Esophagus squamous epithelium (tissue), 4 donors: ENCODE data around the gene IL32.
"Not testable (repeated sequence)": the region's sequence is repeated elsewhere in the genome, so short reads cannot be mapped to it uniquely, and the experiment has no call there.

ENCODE experiments used
- CTCF ChIP-seq, 6 experiments: fragments of 450-650 bp in 4 of 6; fragments of 200-600 bp in 2 of 6; sonication (generic) in 2 of 6; IDR thresholded peaks; one replicate each; pipeline ENCODE4 v1.5.1; 2016 to 2019; ENCODE audit warnings: antibody characterized with exemption in 6 of 6, mild to moderate bottlenecking in 4 of 6, moderate library complexity in 4 of 6
- POLR2A ChIP-seq, 4 donors: fragments of 450-650 bp; IDR thresholded peaks; one replicate each; pipeline ENCODE4 v1.6.1; 2017; ENCODE audit warnings: antibody characterized with exemption in 4 of 4, mild to moderate bottlenecking in 4 of 4, moderate library complexity in 3 of 4

DNA sequence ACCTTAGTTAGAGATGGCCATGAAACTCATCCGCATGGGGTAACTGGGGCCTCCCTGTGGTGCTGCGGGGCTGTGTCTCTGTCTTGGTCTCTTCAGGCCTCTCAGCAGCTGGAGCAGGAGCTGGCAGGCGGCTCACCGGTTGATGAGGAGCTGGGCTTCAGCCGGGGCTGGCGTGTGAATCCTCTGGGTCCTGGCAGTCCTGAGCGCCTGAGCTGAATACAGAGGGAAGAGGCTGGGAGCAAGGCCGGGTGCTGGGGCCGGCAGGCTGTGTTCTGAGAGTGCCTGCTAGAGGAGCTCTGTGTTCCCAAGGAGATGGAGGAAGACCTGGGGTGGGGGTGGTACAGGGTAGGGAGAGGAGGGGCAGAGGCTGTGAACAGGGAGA is 9.7 kb upstream of the IL32 start:
- TF ChIP-seq CTCF, POLR2A (IDR thresholded peaks at IDR 0.05): not testable (repeated sequence)
